DND-41 (cell line): ENCODE measurements around the gene AKAP8.

Source experiments
- EZH2 ChIP-seq: IDR thresholded peaks from 3 replicates; pipeline ENCODE4 v1.6.1; 2012; ENCODE audit warnings: borderline replicate concordance, low read depth, mild to moderate bottlenecking, moderate library complexity, low read length, inconsistent platforms; ENCODE audit not compliant: severe bottlenecking
- TF ChIP-seq, protein P1 (sequence below): IDR thresholded peaks from 2 replicates; pipeline ENCODE4 v1.5.1; 2012; ENCODE audit warnings: borderline replicate concordance, low read length, moderate library complexity, mild to moderate bottlenecking; ENCODE audit not compliant: poor library complexity, severe bottlenecking; ENCODE audit errors: extremely low read depth

DNA sequence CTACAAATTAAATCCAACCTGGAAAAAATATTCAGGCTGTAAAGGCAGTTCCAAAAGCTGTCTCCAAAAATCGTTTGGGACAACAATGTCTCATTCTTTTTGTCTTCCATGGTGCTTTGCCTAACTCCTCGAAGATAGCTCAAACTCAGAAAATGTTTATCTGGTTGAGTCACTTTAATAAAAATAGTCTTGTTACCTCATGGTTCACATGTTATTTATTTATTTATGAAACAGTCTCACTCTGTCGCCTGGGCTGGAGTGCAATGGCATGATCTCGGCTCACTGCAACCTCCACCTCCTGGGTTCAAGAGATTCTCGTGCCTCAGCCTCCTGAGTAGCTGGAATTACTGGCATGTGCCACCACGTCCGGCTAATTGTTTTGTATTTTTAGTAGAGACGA, 42.4 kb downstream of the AKAP8 start:
- TF ChIP-seq, protein P1, sequence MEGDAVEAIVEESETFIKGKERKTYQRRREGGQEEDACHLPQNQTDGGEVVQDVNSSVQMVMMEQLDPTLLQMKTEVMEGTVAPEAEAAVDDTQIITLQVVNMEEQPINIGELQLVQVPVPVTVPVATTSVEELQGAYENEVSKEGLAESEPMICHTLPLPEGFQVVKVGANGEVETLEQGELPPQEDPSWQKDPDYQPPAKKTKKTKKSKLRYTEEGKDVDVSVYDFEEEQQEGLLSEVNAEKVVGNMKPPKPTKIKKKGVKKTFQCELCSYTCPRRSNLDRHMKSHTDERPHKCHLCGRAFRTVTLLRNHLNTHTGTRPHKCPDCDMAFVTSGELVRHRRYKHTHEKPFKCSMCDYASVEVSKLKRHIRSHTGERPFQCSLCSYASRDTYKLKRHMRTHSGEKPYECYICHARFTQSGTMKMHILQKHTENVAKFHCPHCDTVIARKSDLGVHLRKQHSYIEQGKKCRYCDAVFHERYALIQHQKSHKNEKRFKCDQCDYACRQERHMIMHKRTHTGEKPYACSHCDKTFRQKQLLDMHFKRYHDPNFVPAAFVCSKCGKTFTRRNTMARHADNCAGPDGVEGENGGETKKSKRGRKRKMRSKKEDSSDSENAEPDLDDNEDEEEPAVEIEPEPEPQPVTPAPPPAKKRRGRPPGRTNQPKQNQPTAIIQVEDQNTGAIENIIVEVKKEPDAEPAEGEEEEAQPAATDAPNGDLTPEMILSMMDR, result no peak
- no peak for TF ChIP-seq EZH2
